ENCODE data around the gene DUSP5.

The DUSP5 gene

DNA sequence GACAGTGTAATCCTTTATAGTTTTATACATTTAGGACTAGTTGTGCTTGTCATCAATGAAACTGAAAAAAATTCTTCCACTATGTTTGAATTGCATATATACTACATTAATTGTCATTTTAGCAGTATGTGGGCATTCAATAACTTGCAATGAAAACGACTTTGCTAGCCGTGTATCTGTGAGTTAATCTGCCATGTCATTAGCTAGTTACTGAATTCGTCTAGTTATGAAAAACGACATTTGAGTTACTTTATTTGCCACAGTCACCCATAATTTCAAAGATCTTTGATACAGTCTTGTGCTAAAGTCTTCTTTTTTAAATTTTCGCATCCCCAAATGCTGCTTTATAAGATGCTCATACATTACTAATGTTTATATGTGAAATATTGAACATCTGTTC, 51.5 kb downstream of the DUSP5 start:
- no peak for DNase-seq

DNA sequence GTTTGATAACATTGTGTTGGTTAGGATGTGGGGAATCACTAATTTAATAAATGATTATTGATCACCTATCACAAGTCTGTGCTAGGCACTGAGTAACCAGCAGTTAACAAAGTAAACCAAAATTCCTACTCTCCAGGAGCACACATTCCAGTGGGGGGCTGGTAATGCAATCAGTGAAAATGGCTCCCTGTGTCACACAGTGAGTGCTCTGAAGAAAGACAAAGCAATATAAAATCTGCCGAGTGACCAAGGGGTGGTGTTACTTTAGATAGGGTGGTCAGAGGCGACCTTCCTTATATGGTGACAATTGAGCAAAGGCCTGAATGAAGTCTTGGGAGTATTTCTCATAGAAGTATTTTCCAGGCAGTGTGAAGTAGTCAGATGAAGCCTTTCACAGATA, 56.2 kb downstream of the DUSP5 start:
- DNase-seq, result no peak

DNA sequence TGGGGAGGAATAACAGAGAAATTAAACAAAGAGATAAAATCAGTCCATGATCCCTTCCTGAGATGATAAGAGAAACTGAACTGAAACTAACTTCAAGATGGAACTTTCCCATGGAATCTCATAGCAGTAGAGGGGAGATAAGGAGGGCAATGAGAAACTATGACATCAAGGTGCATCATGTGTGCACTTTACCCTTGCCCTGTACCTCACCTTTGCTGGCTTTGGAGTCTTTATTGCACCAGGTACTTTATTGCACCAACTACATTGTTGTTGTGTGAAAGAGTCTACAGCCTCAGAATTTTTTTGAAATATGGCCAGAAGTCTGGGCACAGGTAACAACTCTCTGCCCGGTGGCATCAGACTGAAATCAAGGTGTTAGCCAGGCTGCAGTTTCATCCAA, 58.6 kb downstream of the DUSP5 start:
- no peak for DNase-seq

DNA sequence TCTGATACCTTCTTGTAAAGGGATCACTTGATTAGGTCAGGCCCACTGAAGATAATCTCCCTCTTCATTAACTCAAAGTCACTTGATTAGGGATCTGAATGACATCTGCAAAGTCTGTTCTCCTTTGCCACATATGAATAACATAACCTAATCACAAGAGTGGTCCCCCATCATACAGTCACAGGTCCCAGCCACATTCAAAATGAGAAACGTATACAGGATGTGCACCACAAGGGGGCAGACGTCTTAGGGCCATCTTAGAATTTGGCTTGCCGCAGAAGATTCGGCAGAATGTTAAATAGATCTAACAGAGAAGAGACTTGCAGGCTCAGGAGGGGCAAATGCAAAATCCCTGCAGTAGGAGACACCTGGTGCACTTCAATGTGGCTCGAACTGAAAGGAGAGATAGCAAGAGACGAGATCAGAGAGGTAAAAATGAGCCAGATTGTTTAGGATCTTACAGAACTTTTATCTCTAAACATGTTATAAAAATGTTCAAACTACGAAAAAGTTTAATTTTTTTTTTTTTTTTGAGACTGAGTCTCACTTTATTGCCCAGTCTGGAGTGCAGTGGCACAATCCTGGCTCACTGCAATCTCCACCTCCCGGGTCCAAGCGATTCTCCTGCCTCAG, 59.4 kb downstream of the DUSP5 start:
- no peak for DNase-seq

DNA sequence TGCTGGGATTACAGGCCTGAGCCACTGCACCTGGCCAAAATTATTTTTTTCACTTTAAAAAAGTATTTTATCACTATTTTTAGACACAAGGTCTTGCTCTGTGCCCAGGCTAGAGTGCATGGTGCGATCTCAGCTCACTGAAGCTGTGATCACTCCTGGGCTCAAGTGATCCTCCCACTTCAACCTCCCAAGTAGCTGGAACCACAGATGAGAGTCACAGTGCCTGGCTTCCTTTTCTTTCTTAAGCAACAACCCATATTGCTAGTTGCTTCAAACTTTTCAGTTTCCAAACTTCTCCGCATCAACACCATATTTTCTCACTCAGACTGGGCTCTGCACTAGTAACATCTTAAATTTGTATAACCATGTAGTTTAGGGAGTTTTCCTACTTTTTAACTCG, 60.3 kb downstream of the DUSP5 start:
- DNase-seq, result no peak

DNA sequence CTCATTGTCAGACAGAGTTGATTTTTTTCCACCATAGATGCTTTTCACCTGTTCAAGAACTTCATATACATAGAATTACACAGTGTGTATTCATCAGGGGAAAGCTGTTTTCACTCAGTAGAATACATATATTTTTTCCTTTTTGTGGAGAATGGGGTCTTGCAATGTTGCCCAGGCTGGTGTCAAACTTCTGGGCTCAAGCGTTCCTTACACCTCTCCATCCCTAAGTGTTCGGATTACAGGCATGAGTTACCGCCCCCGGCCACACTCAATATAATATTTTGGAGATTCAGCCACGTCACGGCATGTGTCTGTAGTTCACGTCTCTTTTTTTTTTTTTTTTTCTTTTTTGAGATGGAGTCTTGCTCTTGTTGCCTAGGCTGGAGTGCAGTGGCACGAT, 62.3 kb downstream of the DUSP5 start:
- no peak for DNase-seq

Measured in DMS79 treated with DMSO at 0.1 percent for 48 hours (cell line).